Measurements from ENCODE around the gene KRTAP9-6. TPM values are rescaled to one million over a fixed set of nuclear protein-coding genes. Genes with fewer than 3 reads are reported as not detected.
"Not testable (repeated sequence)": the region's sequence is repeated elsewhere in the genome, so short reads cannot be mapped to it uniquely, and the experiment has no call there.

KRTAP9-6 gene
- total RNA-seq, 2 experiments from 2014 or later = not detected

- Mint-ChIP-seq H3K27ac (no peak overlapping the region), H3K9me3 (no peaks in the 10 kb centered on the region), H3K36me3 (no peaks in the 10 kb centered on the region), H3K27me3 (peaks cover 19% of the 10 kb centered on the region), H3K4me3 (no peak overlapping the region), H3K4me1 (no peaks in the 10 kb centered on the region)
- POLR2A ChIA-PET = no interaction called here
- ATAC-seq (ENCODE audit: low read depth) (no peak), DNase-seq (no peak)
Observed at GRCh38 chr17:41254861-41255260, 10.3 kb upstream of the KRTAP9-6 start.

GRCh38 chr17:41255381-41256290 is 9.5 kb upstream of the KRTAP9-6 start, which contains the start of gene KRTAP9-9:
TSS of gene KRTAP9-9 (plus strand) at chr17:41255384.
- H3K9me3 Mint-ChIP-seq; ATAC-seq (ENCODE audit: low read depth); DNase-seq; H3K4me1 Mint-ChIP-seq; POLR2A ChIA-PET; H3K36me3 Mint-ChIP-seq; H3K4me3 Mint-ChIP-seq; H3K27ac Mint-ChIP-seq: not testable (repeated sequence)
- peaks cover 16% of the 10 kb centered on the region for H3K27me3 Mint-ChIP-seq

- DNase-seq = no peak
- Mint-ChIP-seq H3K27me3 (peaks cover 16% of the 10 kb centered on the region), H3K4me3 (no peak overlapping the region), H3K36me3 (peaks cover 2% of the 10 kb centered on the region), H3K27ac (no peak overlapping the region), H3K9me3 (no peaks in the 10 kb centered on the region), H3K4me1 (no peaks in the 10 kb centered on the region)
- POLR2A ChIA-PET = no interaction called here
- no peak for ATAC-seq (ENCODE audit: low read depth)
Observed at GRCh38 chr17:41256291-41256685, 8.9 kb upstream of the KRTAP9-6 start.

GRCh38 chr17:41258406-41258805 is 6.8 kb upstream of the KRTAP9-6 start:
- Mint-ChIP-seq H3K27me3 (peaks cover 16% of the 10 kb centered on the region), H3K36me3 (peaks cover 2% of the 10 kb centered on the region), H3K9me3 (no peaks in the 10 kb centered on the region), H3K4me3 (no peak overlapping the region), H3K27ac (no peak overlapping the region), H3K4me1 (no peaks in the 10 kb centered on the region)
- DNase-seq = no peak
- ATAC-seq (ENCODE audit: low read depth) = no peak
- POLR2A ChIA-PET = no interaction called here

- Mint-ChIP-seq H3K27ac (no peak overlapping the region), H3K27me3 (peaks cover 12% of the 10 kb centered on the region), H3K9me3 (no peaks in the 10 kb centered on the region), H3K4me1 (no peaks in the 10 kb centered on the region), H3K36me3 (peaks cover 2% of the 10 kb centered on the region), H3K4me3 (no peak overlapping the region)
- ATAC-seq (ENCODE audit: low read depth) = no peak
- POLR2A ChIA-PET = no interaction called here
- DNase-seq = no peak
Observed at GRCh38 chr17:41263212-41263611, 2.0 kb upstream of the KRTAP9-6 start.

GRCh38 chr17:41264599-41264998 is 579 bp upstream of the KRTAP9-6 start:
- peaks cover 8% of the 10 kb centered on the region for H3K27me3 Mint-ChIP-seq
- ATAC-seq (ENCODE audit: low read depth) (no peak), DNase-seq (no peak)
- POLR2A ChIA-PET = no interaction called here
- no peak overlapping the region for H3K27ac Mint-ChIP-seq
- H3K4me3 Mint-ChIP-seq = no peak overlapping the region
- H3K36me3 Mint-ChIP-seq = peaks cover 2% of the 10 kb centered on the region
- no peaks in the 10 kb centered on the region for H3K4me1 Mint-ChIP-seq
- no peaks in the 10 kb centered on the region for H3K9me3 Mint-ChIP-seq

GRCh38 chr17:41267711-41268110 is 2.5 kb downstream of the KRTAP9-6 start:
- no peaks in the 10 kb centered on the region for H3K36me3 Mint-ChIP-seq
- H3K4me3 Mint-ChIP-seq = no peak overlapping the region
- no peaks in the 10 kb centered on the region for H3K4me1 Mint-ChIP-seq
- H3K27me3 Mint-ChIP-seq = no peaks in the 10 kb centered on the region
- H3K27ac Mint-ChIP-seq = no peak overlapping the region
- POLR2A ChIA-PET = no interaction called here
- H3K9me3 Mint-ChIP-seq = no peaks in the 10 kb centered on the region
- DNase-seq = no peak
- no peak for ATAC-seq (ENCODE audit: low read depth)

- ATAC-seq (ENCODE audit: low read depth); H3K27ac Mint-ChIP-seq; H3K4me3 Mint-ChIP-seq; H3K36me3 Mint-ChIP-seq; H3K9me3 Mint-ChIP-seq; H3K27me3 Mint-ChIP-seq; POLR2A ChIA-PET; H3K4me1 Mint-ChIP-seq; DNase-seq: not testable (repeated sequence)
Observed at GRCh38 chr17:41271323-41271722, 6.1 kb downstream of the KRTAP9-6 start.

GRCh38 chr17:41271858-41272257 is 6.7 kb downstream of the KRTAP9-6 start:
- Mint-ChIP-seq H3K4me3 (no peak overlapping the region), H3K9me3 (no peaks in the 10 kb centered on the region), H3K27me3 (peaks cover 10% of the 10 kb centered on the region), H3K36me3 (no peaks in the 10 kb centered on the region), H3K4me1 (no peaks in the 10 kb centered on the region), H3K27ac (no peak overlapping the region)
- ATAC-seq (ENCODE audit: low read depth) (no peak), DNase-seq (no peak)
- POLR2A ChIA-PET = no interaction called here

GRCh38 chr17:41275648-41276190 is 10.5 kb downstream of the KRTAP9-6 start, which contains the start of gene KRTAP9-7:
TSS of gene KRTAP9-7 (plus strand) at chr17:41275698. CDS start at chr17:41275698, 0 bp downstream.
- DNase-seq; POLR2A ChIA-PET; H3K4me3 Mint-ChIP-seq; H3K27ac Mint-ChIP-seq; H3K36me3 Mint-ChIP-seq; H3K27me3 Mint-ChIP-seq; H3K9me3 Mint-ChIP-seq; H3K4me1 Mint-ChIP-seq; ATAC-seq (ENCODE audit: low read depth): not testable (repeated sequence)

- DNase-seq (no peak), ATAC-seq (ENCODE audit: low read depth) (no peak)
- POLR2A ChIA-PET = no interaction called here
- Mint-ChIP-seq H3K9me3 (peaks cover 4% of the 10 kb centered on the region), H3K27me3 (peaks cover 13% of the 10 kb centered on the region), H3K4me3 (no peak overlapping the region), H3K36me3 (no peaks in the 10 kb centered on the region), H3K4me1 (no peaks in the 10 kb centered on the region), H3K27ac (no peak overlapping the region)
Observed at GRCh38 chr17:41278176-41278955, 13.2 kb downstream of the KRTAP9-6 start.

GRCh38 chr17:41284043-41284442 is 18.9 kb downstream of the KRTAP9-6 start:
- Mint-ChIP-seq H3K4me1 (peaks cover 2% of the 10 kb centered on the region), H3K4me3 (no peak overlapping the region), H3K36me3 (no peaks in the 10 kb centered on the region), H3K27me3 (peaks cover 4% of the 10 kb centered on the region), H3K27ac (no peak overlapping the region), H3K9me3 (peaks cover 4% of the 10 kb centered on the region)
- DNase-seq (no peak), ATAC-seq (ENCODE audit: low read depth) (no peak)
- POLR2A ChIA-PET = no interaction called here

- H3K36me3 Mint-ChIP-seq = no peaks in the 10 kb centered on the region
- H3K9me3 Mint-ChIP-seq = peaks cover 4% of the 10 kb centered on the region
- peaks cover 4% of the 10 kb centered on the region for H3K27me3 Mint-ChIP-seq
- H3K4me1 Mint-ChIP-seq = peaks cover 2% of the 10 kb centered on the region
- no peak for ATAC-seq (ENCODE audit: low read depth)
- no peak for DNase-seq
- no peak overlapping the region for H3K27ac Mint-ChIP-seq
- no peak overlapping the region for H3K4me3 Mint-ChIP-seq
- POLR2A ChIA-PET = no interaction called here
Observed at GRCh38 chr17:41284546-41284945, 19.4 kb downstream of the KRTAP9-6 start.

Measured in activated naive CD8-positive, alpha-beta T cell treated with anti-CD3 and anti-CD28 coated beads, Interleukin-2, amount 10 ng/mL, durations not matched to agents 7 days and 5 days (primary cell).